Upper lobe of left lung (tissue), 6 donors: Measurements from ENCODE around the gene CERS2. TPM values are rescaled to one million over a fixed set of nuclear protein-coding genes. Genes with fewer than 3 reads are reported as not detected.

ENCODE experiments used
- ATAC-seq, 2 donors: fragments of 200-7000 bp; cut with Tn5 transposase; one replicate each; pipeline ENCODE4 v1.9.1; 2022; ENCODE audit warnings: mild to moderate bottlenecking in 2 of 2, moderate library complexity in 2 of 2; ENCODE audit not compliant: low FRiP score in 2 of 2
- DNase-seq, 2 donors: peaks; one replicate each; pipeline ENCODE4 v3.0.0-alpha.2; 2019 to 2020
- H3K27ac ChIP-seq, 4 donors: fragments of 200-600 bp; sonication (generic); one replicate each; pipeline ENCODE4 v1.5.1; 2016 to 2019
- H3K27me3 ChIP-seq, 4 donors: fragments of 200-600 bp; sonication (generic); one replicate each; pipeline ENCODE4 v1.5.1; 2017 to 2019
- H3K36me3 ChIP-seq, 4 donors: fragments of 200-600 bp; sonication (generic); one replicate each; pipeline ENCODE4 v1.5.1; 2016 to 2019
- H3K4me1 ChIP-seq, 4 donors: fragments of 200-600 bp; sonication (generic); one replicate each; pipeline ENCODE4 v1.5.1; 2018 to 2019
- H3K4me3 ChIP-seq, 4 donors: fragments of 200-600 bp; sonication (generic); one replicate each; pipeline ENCODE4 v1.5.1; 2017 to 2019; ENCODE audit warnings: mild to moderate bottlenecking in 2 of 4, moderate library complexity in 1 of 4
- H3K9me3 ChIP-seq, 4 donors: fragments of 200-600 bp; sonication (generic); one replicate each; pipeline ENCODE4 v1.5.1; 2018 to 2019
- CTCF ChIP-seq, 6 experiments: fragments of 450-650 bp in 4 of 6; fragments of 200-600 bp in 2 of 6; sonication (generic) in 2 of 6; IDR thresholded peaks; one replicate each; pipeline ENCODE4 v1.5.1; 2016 to 2019; ENCODE audit warnings: antibody characterized with exemption in 6 of 6
- EP300 ChIP-seq, 4 donors: sonication (generic); formaldehyde crosslinking; IDR thresholded peaks; one replicate each; pipeline ENCODE4 v1.5.1; 2017; ENCODE audit warnings: antibody characterized with exemption in 4 of 4, control low read depth in 2 of 4
- POLR2A ChIP-seq, 4 donors: fragments of 450-650 bp; IDR thresholded peaks; one replicate each; pipeline ENCODE4 v1.5.1; 2016 to 2017; ENCODE audit warnings: antibody characterized with exemption in 4 of 4, mild to moderate bottlenecking in 2 of 4
- POLR2AphosphoS5 ChIP-seq, 2 donors: sonication (generic); formaldehyde crosslinking; IDR thresholded peaks; one replicate each; pipeline ENCODE4 v1.5.1; 2017; ENCODE audit warnings: antibody characterized with exemption in 2 of 2
- WGBS, 2 donors: methylation state at CpG; one replicate each; pipeline ENCODE4 v1.1.5; 2017 to 2018; 5-methylcytosine and 5-hydroxymethylcytosine counted together
- total RNA-seq, 6 donors: library from RNA; depleted of rRNA in 4 of 6; stranded (reverse); fragments of >200 nt in 4 of 6; gene quantifications; one replicate each; pipeline versions ENCODE4 v1.1.0 to v1.2.1, GENCODE V29; 2016 to 2021
- donor health status: DM: no; HTN: no; CAD: no; lungs with moderate emphysema.
- donor health status: DM: no; HTN: yes; CAD: no; lungs with severe emphysema.

Gene CERS2
- total RNA-seq, 6 donors from 2014 or later, result 93.2 to 322 (median 204) TPM

GRCh38 chr1:151002611-151003010 is 28.0 kb upstream of the CERS2 start:
- Histone ChIP-seq H3K27me3 (no peaks in the 10 kb centered on the region), H3K27ac (peak overlapping the region; percentile 22 to 96 (median 64)), H3K4me3 (peak overlapping the region in 1 of 4 donors; percentile 23), H3K9me3 (no peaks in the 10 kb centered on the region), H3K4me1 (peaks cover 39 to 58% (median 48%) of the 10 kb centered on the region in 4 donors), H3K36me3 (peaks cover 10 to 46% (median 22%) of the 10 kb centered on the region in 4 donors)
- ATAC-seq (no peak), DNase-seq (no peak)
- no peak for TF ChIP-seq POLR2A (IDR thresholded peaks at IDR 0.05)
- TF ChIP-seq EP300 (IDR thresholded peaks at IDR 0.05), result no peak
- TF ChIP-seq POLR2AphosphoS5 (IDR thresholded peaks at IDR 0.05), result no peak
- no peak for TF ChIP-seq CTCF (IDR thresholded peaks at IDR 0.05)
- WGBS, 2 donors, result 28 to 38% methylated on average over 2 of the region's 2 CpGs

- ATAC-seq, result no peak
- 68 to 79% methylated on average over 2 to 3 of the region's 3 CpGs for WGBS, 2 donors
- H3K36me3 ChIP-seq, result peaks cover 15 to 52% (median 27%) of the 10 kb centered on the region in 4 donors
These were observed 27.4 kb upstream of the CERS2 start for GRCh38 chr1:151002051-151002450.

GRCh38 chr1:151001602-151002001 is 27.0 kb upstream of the CERS2 start:
- TF ChIP-seq POLR2AphosphoS5 (IDR thresholded peaks at IDR 0.05) (peak in 1 of 2 donors; percentile 23), EP300 (IDR thresholded peaks at IDR 0.05) (no peak), CTCF (IDR thresholded peaks at IDR 0.05) (no peak)
- WGBS, 2 donors, result 72 to 79% methylated on average over 4 of the region's 4 CpGs
- peak overlapping the region in 3 of 4 donors; percentile 28 to 96 (median 77) for H3K27ac ChIP-seq
- H3K4me1 ChIP-seq, result peaks cover 29 to 48% (median 40%) of the 10 kb centered on the region in 4 donors
- no peaks in the 10 kb centered on the region for H3K9me3 ChIP-seq
- peaks cover 15 to 56% (median 31%) of the 10 kb centered on the region in 4 donors for H3K36me3 ChIP-seq
- no peak overlapping the region for H3K4me3 ChIP-seq
- DNase-seq, result peak in 1 of 2 donors; percentile 50
- no peaks in the 10 kb centered on the region for H3K27me3 ChIP-seq
- no peak for ATAC-seq

More at GRCh38 chr1:151002051-151002450, 27.4 kb upstream of the CERS2 start:
- no peak overlapping the region for H3K4me3 ChIP-seq
- H3K9me3 ChIP-seq, result no peaks in the 10 kb centered on the region
- no peak for TF ChIP-seq EP300 (IDR thresholded peaks at IDR 0.05)
- TF ChIP-seq POLR2A (IDR thresholded peaks at IDR 0.05), result no peak
- TF ChIP-seq CTCF (IDR thresholded peaks at IDR 0.05), result no peak
- no peak for TF ChIP-seq POLR2AphosphoS5 (IDR thresholded peaks at IDR 0.05)
- DNase-seq, result no peak
- peak overlapping the region; percentile 17 to 96 (median 64) for H3K27ac ChIP-seq
- H3K27me3 ChIP-seq, result no peaks in the 10 kb centered on the region
- H3K4me1 ChIP-seq, result peaks cover 33 to 52% (median 42%) of the 10 kb centered on the region in 4 donors

GRCh38 chr1:151000408-151000807 is 25.8 kb upstream of the CERS2 start:
- Histone ChIP-seq H3K27me3 (no peaks in the 10 kb centered on the region), H3K27ac (no peak overlapping the region), H3K4me3 (no peak overlapping the region), H3K9me3 (no peaks in the 10 kb centered on the region), H3K4me1 (peaks cover 34 to 56% (median 43%) of the 10 kb centered on the region in 4 donors), H3K36me3 (peaks cover 15 to 57% (median 32%) of the 10 kb centered on the region in 4 donors)
- DNase-seq (no peak), ATAC-seq (no peak)
- WGBS, 2 donors, result 93% methylated on average over 3 of the region's 3 CpGs
- TF ChIP-seq POLR2AphosphoS5 (IDR thresholded peaks at IDR 0.05), result no peak
- no peak for TF ChIP-seq CTCF (IDR thresholded peaks at IDR 0.05)
- TF ChIP-seq EP300 (IDR thresholded peaks at IDR 0.05), result no peak
- TF ChIP-seq POLR2A (IDR thresholded peaks at IDR 0.05), result no peak

- WGBS, 2 donors, result 85 to 92% methylated on average over 2 of the region's 2 CpGs
- Histone ChIP-seq H3K4me3 (no peak overlapping the region), H3K27ac (no peak overlapping the region), H3K36me3 (peaks cover 15 to 57% (median 32%) of the 10 kb centered on the region in 4 donors), H3K9me3 (no peaks in the 10 kb centered on the region), H3K27me3 (no peaks in the 10 kb centered on the region), H3K4me1 (peaks cover 32 to 51% (median 40%) of the 10 kb centered on the region in 4 donors)
- TF ChIP-seq POLR2AphosphoS5 (IDR thresholded peaks at IDR 0.05) (no peak), EP300 (IDR thresholded peaks at IDR 0.05) (no peak), CTCF (IDR thresholded peaks at IDR 0.05) (no peak), POLR2A (IDR thresholded peaks at IDR 0.05) (no peak)
- DNase-seq (no peak), ATAC-seq (no peak)
These were observed 25.3 kb upstream of the CERS2 start for GRCh38 chr1:150999926-151000325.
